CD4-positive, alpha-beta T cell (primary cell): ENCODE results near the gene PIBF1. TPM values are rescaled to one million over a fixed set of nuclear protein-coding genes. Genes with fewer than 3 reads are reported as not detected.

Experiments
- ATAC-seq: fragments of 200-7000 bp; cut with Tn5 transposase; one replicate; pipeline ENCODE4 v1.10.0; 2022; ENCODE audit warnings: mild to moderate bottlenecking; ENCODE audit not compliant: poor library complexity
- CTCF ChIA-PET: fragments of 350-600 bp; sonication (Branson Sonifier 250); formaldehyde crosslinking; loops from one replicate; lab custom pipeline; 2021; ENCODE audit warnings: antibody characterized with exemption, inconsistent platforms; lab: Charles Lee
- POLR2A ChIA-PET: fragments of 350-600 bp; sonication (Branson Sonifier 250); formaldehyde crosslinking; loops from one replicate; lab custom pipeline; 2021; ENCODE audit warnings: antibody characterized with exemption, inconsistent platforms; lab: Charles Lee
- DNase-seq, 14 experiments: peaks; one replicate each; pipeline ENCODE4 v3.0.0-alpha.2; 2013 to 2020; ENCODE audit warnings: mixed read lengths in 2 of 14
- H3K27ac ChIP-seq, 2 donors: one replicate each; pipeline versions ENCODE4 v1.5.1 to v1.7.0; 2013; ENCODE audit warnings: low read length in 2 of 2, low read depth in 1 of 2, mild to moderate bottlenecking in 1 of 2
- H3K27me3 ChIP-seq, 2 experiments: 1 replicate in 1 of 2; 2 replicates in 1 of 2; pipeline versions ENCODE4 v1.6.1 to v1.7.0; 2013; ENCODE audit warnings: low read length in 2 of 2, control low read depth in 1 of 2, mild to moderate bottlenecking in 1 of 2, moderate library complexity in 1 of 2; ENCODE audit not compliant: insufficient read depth in 2 of 2, control insufficient read depth in 1 of 2
- H3K36me3 ChIP-seq: one replicate; pipeline ENCODE4 v1.6.1; 2013; ENCODE audit warnings: low read length, control low read depth; ENCODE audit not compliant: insufficient read depth
- H3K4me1 ChIP-seq: one replicate; pipeline ENCODE4 v1.6.1; 2013; ENCODE audit warnings: low read length, control low read depth; ENCODE audit not compliant: insufficient read depth
- H3K4me3 ChIP-seq: one replicate; pipeline ENCODE4 v1.5.1; 2013; ENCODE audit warnings: mild to moderate bottlenecking, low read length, moderate library complexity
- H3K9me3 ChIP-seq, 2 experiments: 1 replicate in 1 of 2; 2 replicates in 1 of 2; pipeline versions ENCODE4 v1.6.1 to v1.7.0; 2013; ENCODE audit warnings: low read length in 2 of 2, mild to moderate bottlenecking in 2 of 2, control low read depth in 1 of 2, moderate library complexity in 1 of 2; ENCODE audit not compliant: control insufficient read depth in 1 of 2, insufficient read depth in 1 of 2
- H3K27ac Mint-ChIP-seq: one replicate; pipeline ENCODE4 v1.8.0; 2020; ENCODE audit warnings: mixed read lengths
- H3K27me3 Mint-ChIP-seq: one replicate; pipeline ENCODE4 v1.8.0; 2021; ENCODE audit warnings: mixed read lengths
- H3K36me3 Mint-ChIP-seq: one replicate; pipeline ENCODE4 v1.8.0; 2021; ENCODE audit warnings: low read depth, mixed read lengths
- H3K4me1 Mint-ChIP-seq: one replicate; pipeline ENCODE4 v1.8.0; 2021; ENCODE audit warnings: low read depth, mixed read lengths
- H3K4me3 Mint-ChIP-seq: one replicate; pipeline ENCODE4 v1.8.0; 2020; ENCODE audit warnings: mild to moderate bottlenecking, mixed read lengths
- H3K9me3 Mint-ChIP-seq: one replicate; pipeline ENCODE4 v1.8.0; 2020; ENCODE audit warnings: mixed read lengths
- CTCF ChIP-seq: fragments of 200-600 bp; IDR thresholded peaks from one replicate; pipeline ENCODE4 v1.8.0; 2022; ENCODE audit warnings: antibody characterized with exemption, mild to moderate bottlenecking
- intact Hi-C, 2 experiments: fragments of 100-400 bp; cut with DNase I in 1 of 2; cut with micrococcal nuclease in 1 of 2; formaldehyde crosslinking; loops; one replicate each; pipeline versions ENCODE4 v1.15.1 to v1.9.0; 2023 to 2025; cut with DNase I, micrococcal nuclease
- total RNA-seq, 174 experiments: library from RNA in 2 of 174; stranded (reverse) in 2 of 174; gene quantifications; one replicate each; pipeline ENCODE4 v1.2.3 and lab custom pipeline; 2021 to 2026

PIBF1 gene
- total RNA-seq, 2 experiments from 2014 or later: 22.6 to 22.7 TPM

- H3K27me3 ChIP-seq: no peaks in the 10 kb centered on the region
- H3K27ac ChIP-seq: no peak overlapping the region
- H3K4me3 ChIP-seq: no peak overlapping the region
- POLR2A ChIA-PET: no interaction called here
- CTCF ChIA-PET: no interaction called here
- Mint-ChIP-seq H3K9me3 (peaks cover 4% of the 10 kb centered on the region), H3K36me3 (peaks cover 48% of the 10 kb centered on the region), H3K4me1 (no peaks in the 10 kb centered on the region), H3K27me3 (no peaks in the 10 kb centered on the region), H3K27ac (no peak overlapping the region), H3K4me3 (no peak overlapping the region)
- no peak for TF ChIP-seq CTCF
- H3K36me3 ChIP-seq: peaks cover 4% of the 10 kb centered on the region
- ATAC-seq (no peak), DNase-seq (no peak)
- intact Hi-C loops: no loop called here
- H3K9me3 ChIP-seq: no peaks in the 10 kb centered on the region
- H3K4me1 ChIP-seq: no peaks in the 10 kb centered on the region
Measured at GRCh38 chr13:72960541-72960940, 178.6 kb downstream of the PIBF1 start.

- TF ChIP-seq CTCF: no peak
- no peaks in the 10 kb centered on the region for H3K4me1 ChIP-seq
- ChIA-PET POLR2A (no interaction called here), CTCF (no interaction called here)
- DNase-seq (no peak), ATAC-seq (no peak)
- no peaks in the 10 kb centered on the region for H3K9me3 ChIP-seq
- intact Hi-C loops: no loop called here
- H3K27me3 ChIP-seq: no peaks in the 10 kb centered on the region
- H3K36me3 ChIP-seq: no peaks in the 10 kb centered on the region
- no peaks in the 10 kb centered on the region for H3K4me1 Mint-ChIP-seq
- H3K27ac ChIP-seq: no peak overlapping the region
- no peak overlapping the region for H3K27ac Mint-ChIP-seq
- H3K4me3 ChIP-seq: no peak overlapping the region
- peaks cover 23% of the 10 kb centered on the region for H3K36me3 Mint-ChIP-seq
- no peak overlapping the region for H3K4me3 Mint-ChIP-seq
- H3K27me3 Mint-ChIP-seq: no peaks in the 10 kb centered on the region
- H3K9me3 Mint-ChIP-seq: no peaks in the 10 kb centered on the region
Measured at GRCh38 chr13:72963762-72964161, 181.8 kb downstream of the PIBF1 start.

- ChIA-PET CTCF (no interaction called here), POLR2A (no interaction called here)
- Histone ChIP-seq H3K4me1 (no peaks in the 10 kb centered on the region), H3K4me3 (no peak overlapping the region), H3K27me3 (no peaks in the 10 kb centered on the region), H3K36me3 (peaks cover 8% of the 10 kb centered on the region), H3K27ac (no peak overlapping the region), H3K9me3 (no peaks in the 10 kb centered on the region)
- H3K4me1 Mint-ChIP-seq: no peaks in the 10 kb centered on the region
- no peak overlapping the region for H3K4me3 Mint-ChIP-seq
- TF ChIP-seq CTCF: no peak
- H3K27ac Mint-ChIP-seq: no peak overlapping the region
- intact Hi-C loops: no loop called here
- no peaks in the 10 kb centered on the region for H3K9me3 Mint-ChIP-seq
- DNase-seq (no peak), ATAC-seq (no peak)
- peaks cover 49% of the 10 kb centered on the region for H3K36me3 Mint-ChIP-seq
- no peaks in the 10 kb centered on the region for H3K27me3 Mint-ChIP-seq
Measured at GRCh38 chr13:72970301-72970880, 188.5 kb downstream of the PIBF1 start.
